Neural cell (in vitro differentiated cells): ENCODE measurements around the gene HS3ST3A1.

Experiments used
- CTCF ChIP-seq: fragments of 450-650 bp; IDR thresholded peaks from 2 replicates; pipeline ENCODE4 v1.5.1; 2014; ENCODE audit warnings: antibody characterized with exemption, mild to moderate bottlenecking, moderate library complexity; ENCODE audit not compliant: poor library complexity, severe bottlenecking
- EP300 ChIP-seq: fragments of 450-650 bp; conservative IDR thresholded peaks from 2 replicates; pipeline ENCODE4 v1.6.1; 2014; ENCODE audit warnings: antibody characterized with exemption, mild to moderate bottlenecking, moderate library complexity; ENCODE audit not compliant: poor library complexity, severe bottlenecking
- EZH2 ChIP-seq: fragments of 200-600, 300-800 bp; shearing (Covaris generic), sonication (generic); IDR thresholded peaks from 2 replicates; pipeline ENCODE4 v1.6.1; 2014; ENCODE audit warnings: antibody characterized with exemption, low read length, borderline replicate concordance, mild to moderate bottlenecking; ENCODE audit not compliant: insufficient read depth, poor library complexity, severe bottlenecking
- MXI1 ChIP-seq: fragments of 450-650 bp; conservative IDR thresholded peaks from 2 replicates; pipeline ENCODE4 v1.6.1; 2014; ENCODE audit warnings: antibody characterized with exemption, mild to moderate bottlenecking; ENCODE audit not compliant: poor library complexity, severe bottlenecking
- POLR2AphosphoS5 ChIP-seq: IDR thresholded peaks from 2 replicates; pipeline ENCODE4 v1.6.1; 2012
- RAD21 ChIP-seq: fragments of 450-650 bp; conservative IDR thresholded peaks from 2 replicates; pipeline ENCODE4 v1.6.1; 2014; ENCODE audit warnings: antibody characterized with exemption, mild to moderate bottlenecking, moderate library complexity
- SMC3 ChIP-seq: fragments of 450-650 bp; conservative IDR thresholded peaks from 2 replicates; pipeline ENCODE4 v1.6.1; 2014; ENCODE audit warnings: antibody characterized with exemption, mild to moderate bottlenecking, moderate library complexity; ENCODE audit not compliant: poor library complexity
- TAF1 ChIP-seq: IDR thresholded peaks from 2 replicates; pipeline ENCODE4 v1.6.1; 2012; ENCODE audit warnings: low read depth
- TF ChIP-seq, protein P1 (sequence below): IDR thresholded peaks from 2 replicates; pipeline ENCODE4 v1.6.1; 2012; ENCODE audit warnings: borderline replicate concordance

DNA sequence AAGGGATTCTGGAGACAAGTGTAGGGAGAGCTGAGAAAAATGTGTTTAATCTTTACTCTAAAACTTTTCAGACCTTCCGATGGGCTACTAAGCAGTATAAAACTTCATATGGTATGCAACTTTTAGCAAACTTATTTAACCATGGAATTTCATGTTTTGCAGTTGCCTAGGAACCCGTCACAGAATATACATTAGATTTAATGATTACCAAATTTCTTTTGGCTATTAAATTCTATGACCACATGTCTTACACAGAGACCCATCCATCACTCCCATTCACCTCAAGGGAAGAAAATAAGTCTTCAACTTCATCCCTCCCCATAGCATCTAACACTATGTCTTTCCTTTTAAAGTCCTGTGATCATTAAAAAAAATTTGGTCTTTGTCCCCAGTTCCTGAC, 54.9 kb downstream of the HS3ST3A1 start:
- TF ChIP-seq POLR2AphosphoS5, result no peak
- TF ChIP-seq EP300, result no peak
- TF ChIP-seq CTCF, result no peak
- no peak for TF ChIP-seq MXI1
- TF ChIP-seq EZH2, result no peak
- no peak for TF ChIP-seq SMC3
- TF ChIP-seq TAF1, result no peak
- TF ChIP-seq RAD21, result no peak
- TF ChIP-seq, protein P1, sequence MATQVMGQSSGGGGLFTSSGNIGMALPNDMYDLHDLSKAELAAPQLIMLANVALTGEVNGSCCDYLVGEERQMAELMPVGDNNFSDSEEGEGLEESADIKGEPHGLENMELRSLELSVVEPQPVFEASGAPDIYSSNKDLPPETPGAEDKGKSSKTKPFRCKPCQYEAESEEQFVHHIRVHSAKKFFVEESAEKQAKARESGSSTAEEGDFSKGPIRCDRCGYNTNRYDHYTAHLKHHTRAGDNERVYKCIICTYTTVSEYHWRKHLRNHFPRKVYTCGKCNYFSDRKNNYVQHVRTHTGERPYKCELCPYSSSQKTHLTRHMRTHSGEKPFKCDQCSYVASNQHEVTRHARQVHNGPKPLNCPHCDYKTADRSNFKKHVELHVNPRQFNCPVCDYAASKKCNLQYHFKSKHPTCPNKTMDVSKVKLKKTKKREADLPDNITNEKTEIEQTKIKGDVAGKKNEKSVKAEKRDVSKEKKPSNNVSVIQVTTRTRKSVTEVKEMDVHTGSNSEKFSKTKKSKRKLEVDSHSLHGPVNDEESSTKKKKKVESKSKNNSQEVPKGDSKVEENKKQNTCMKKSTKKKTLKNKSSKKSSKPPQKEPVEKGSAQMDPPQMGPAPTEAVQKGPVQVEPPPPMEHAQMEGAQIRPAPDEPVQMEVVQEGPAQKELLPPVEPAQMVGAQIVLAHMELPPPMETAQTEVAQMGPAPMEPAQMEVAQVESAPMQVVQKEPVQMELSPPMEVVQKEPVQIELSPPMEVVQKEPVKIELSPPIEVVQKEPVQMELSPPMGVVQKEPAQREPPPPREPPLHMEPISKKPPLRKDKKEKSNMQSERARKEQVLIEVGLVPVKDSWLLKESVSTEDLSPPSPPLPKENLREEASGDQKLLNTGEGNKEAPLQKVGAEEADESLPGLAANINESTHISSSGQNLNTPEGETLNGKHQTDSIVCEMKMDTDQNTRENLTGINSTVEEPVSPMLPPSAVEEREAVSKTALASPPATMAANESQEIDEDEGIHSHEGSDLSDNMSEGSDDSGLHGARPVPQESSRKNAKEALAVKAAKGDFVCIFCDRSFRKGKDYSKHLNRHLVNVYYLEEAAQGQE, result no peak
